Measurements from ENCODE around the gene MADD. TPM values are rescaled to one million over a fixed set of nuclear protein-coding genes. Genes with fewer than 3 reads are reported as not detected.

The MADD gene
- total and polyA plus RNA-seq, 2 donors (not counting 1 experiment from before 2014, with no cell fraction given) = 56.8 to 108 TPM

DNA sequence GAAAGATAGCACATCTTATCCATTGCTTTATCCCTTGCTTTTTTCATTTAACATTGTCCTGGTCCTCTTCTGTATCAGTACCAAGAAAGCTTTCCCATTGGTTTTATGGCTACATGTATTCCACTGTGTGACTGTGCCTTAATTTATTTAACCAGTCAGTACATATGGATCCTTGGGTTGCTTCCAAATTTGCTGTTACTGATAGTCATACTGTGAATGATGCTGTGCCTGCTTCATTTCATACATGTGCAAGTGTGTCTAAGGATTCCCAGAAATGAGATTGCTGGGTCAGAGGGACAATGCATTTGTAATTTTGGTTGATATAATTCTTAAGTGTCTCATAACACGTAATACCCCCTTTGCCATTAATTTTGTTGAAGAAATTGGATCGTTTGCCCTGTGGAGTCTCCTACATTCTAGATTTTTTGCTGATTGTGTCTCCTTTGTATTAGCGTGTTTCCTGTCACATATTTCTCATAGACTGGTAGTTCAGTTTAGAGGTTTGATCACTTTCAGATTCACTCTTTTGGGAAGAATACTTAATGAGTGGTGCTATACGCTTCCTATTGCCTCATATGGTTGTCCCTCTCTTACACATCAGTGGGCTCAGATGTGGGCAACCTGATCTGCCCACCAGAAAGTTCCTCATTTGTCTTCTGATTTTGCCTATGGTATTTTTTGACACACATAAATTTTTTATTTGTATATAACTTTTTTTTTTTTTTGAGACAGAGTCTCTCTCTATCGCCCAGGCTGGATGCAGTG, 47.3 kb downstream of the MADD start:
- Histone ChIP-seq H3K4me2 (replicated peaks; ENCODE audit: low read depth, low read length, poor library complexity, severe bottlenecking) (no peak overlapping the region), H3K27ac (ENCODE audit: low read length in 2 of 2) (peak overlapping the region; percentile 16 to 27), H3K9me3 (ENCODE audit: control extremely low read depth in 1 of 3, control insufficient read depth in 2 of 3, insufficient read depth in 1 of 3, low read length in 2 of 3) (no peaks in the 10 kb centered on the region), H3K27me3 (replicated peaks in 1 of 4; ENCODE audit: control extremely low read depth in 1 of 4, control insufficient read depth in 3 of 4, insufficient read depth in 4 of 4, low read length in 3 of 4) (no peaks in the 10 kb centered on the region), H3K4me3 (ENCODE audit: control extremely low read depth in 1 of 5, extremely low read depth in 1 of 5, insufficient read depth in 1 of 5, low read depth in 2 of 5, low read length in 4 of 5) (no peak overlapping the region), H3K4me1 (ENCODE audit: control insufficient read depth in 2 of 2, insufficient read depth in 2 of 2, low read length in 2 of 2) (peaks cover 5 to 14% of the 10 kb centered on the region in 2 donors), H3K9ac (ENCODE audit: low read length) (no peak overlapping the region), H3K79me2 (ENCODE audit: control insufficient read depth, insufficient read depth, low read length) (peaks cover 5% of the 10 kb centered on the region), H3K36me3 (replicated peaks in 1 of 2; ENCODE audit: control extremely low read depth in 1 of 2, control insufficient read depth in 1 of 2, extremely low read depth in 1 of 2, insufficient read depth in 2 of 2, low read length in 1 of 2) (peaks cover 4 to 62% of the 10 kb centered on the region in 2 experiments), H4K20me1 (ENCODE audit: control insufficient read depth, insufficient read depth, low read length, poor library complexity, severe bottlenecking) (no peaks in the 10 kb centered on the region), H2AFZ (ENCODE audit: insufficient read depth, low read depth, low read length, poor library complexity, severe bottlenecking) (no peak overlapping the region)
- DNase-seq (peak; percentile 33), ATAC-seq (ENCODE audit: low read depth) (no peak)
- H3K27ac Mint-ChIP-seq = no peak overlapping the region
- no peaks in the 10 kb centered on the region for H3K27me3 Mint-ChIP-seq
- H3K9me3 Mint-ChIP-seq (ENCODE audit: insufficient read depth) = no peaks in the 10 kb centered on the region
- CTCF ChIA-PET = no interaction called here
- intact Hi-C loops (cut with micrococcal nuclease) = no loop called here
- no CpG with 5 or more reads among the region's 5 CpGs for WGBS (ENCODE audit: insufficient coverage)
- peaks cover 12% of the 10 kb centered on the region for H3K4me1 Mint-ChIP-seq
- POLR2A ChIA-PET = no interaction called here
- TF ChIP-seq EZH2 (IDR thresholded peaks at IDR 0.05; ENCODE audit: borderline replicate concordance, insufficient read depth, low read depth, low read length, poor library complexity, severe bottlenecking) = no peak
- TF ChIP-seq, protein P1, sequence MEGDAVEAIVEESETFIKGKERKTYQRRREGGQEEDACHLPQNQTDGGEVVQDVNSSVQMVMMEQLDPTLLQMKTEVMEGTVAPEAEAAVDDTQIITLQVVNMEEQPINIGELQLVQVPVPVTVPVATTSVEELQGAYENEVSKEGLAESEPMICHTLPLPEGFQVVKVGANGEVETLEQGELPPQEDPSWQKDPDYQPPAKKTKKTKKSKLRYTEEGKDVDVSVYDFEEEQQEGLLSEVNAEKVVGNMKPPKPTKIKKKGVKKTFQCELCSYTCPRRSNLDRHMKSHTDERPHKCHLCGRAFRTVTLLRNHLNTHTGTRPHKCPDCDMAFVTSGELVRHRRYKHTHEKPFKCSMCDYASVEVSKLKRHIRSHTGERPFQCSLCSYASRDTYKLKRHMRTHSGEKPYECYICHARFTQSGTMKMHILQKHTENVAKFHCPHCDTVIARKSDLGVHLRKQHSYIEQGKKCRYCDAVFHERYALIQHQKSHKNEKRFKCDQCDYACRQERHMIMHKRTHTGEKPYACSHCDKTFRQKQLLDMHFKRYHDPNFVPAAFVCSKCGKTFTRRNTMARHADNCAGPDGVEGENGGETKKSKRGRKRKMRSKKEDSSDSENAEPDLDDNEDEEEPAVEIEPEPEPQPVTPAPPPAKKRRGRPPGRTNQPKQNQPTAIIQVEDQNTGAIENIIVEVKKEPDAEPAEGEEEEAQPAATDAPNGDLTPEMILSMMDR (IDR thresholded peaks at IDR 0.05) = no peak
- H3K4me3 Mint-ChIP-seq = no peak overlapping the region

- Mint-ChIP-seq H3K9me3 (ENCODE audit: insufficient read depth) (no peaks in the 10 kb centered on the region), H3K27me3 (no peaks in the 10 kb centered on the region), H3K4me3 (no peak overlapping the region), H3K4me1 (peaks cover 12% of the 10 kb centered on the region), H3K27ac (peak overlapping the region; percentile 26)
- 50% methylated on average over 1 of the region's 2 CpGs for WGBS (ENCODE audit: insufficient coverage)
- no peaks in the 10 kb centered on the region for H4K20me1 ChIP-seq (ENCODE audit: control insufficient read depth, insufficient read depth, low read length, poor library complexity, severe bottlenecking)
- no peaks in the 10 kb centered on the region for H3K27me3 ChIP-seq (replicated peaks in 1 of 4; ENCODE audit: control extremely low read depth in 1 of 4, control insufficient read depth in 3 of 4, insufficient read depth in 4 of 4, low read length in 3 of 4)
- TF ChIP-seq EZH2 (IDR thresholded peaks at IDR 0.05; ENCODE audit: borderline replicate concordance, insufficient read depth, low read depth, low read length, poor library complexity, severe bottlenecking) = no peak
- no peak for DNase-seq
- H3K9ac ChIP-seq (ENCODE audit: low read length) = no peak overlapping the region
- peaks cover 5 to 14% of the 10 kb centered on the region in 2 donors for H3K4me1 ChIP-seq (ENCODE audit: control insufficient read depth in 2 of 2, insufficient read depth in 2 of 2, low read length in 2 of 2)
- ChIA-PET POLR2A (no interaction called here), CTCF (no interaction called here)
- H3K4me3 ChIP-seq (ENCODE audit: control extremely low read depth in 1 of 5, extremely low read depth in 1 of 5, insufficient read depth in 1 of 5, low read depth in 2 of 5, low read length in 4 of 5) = no peak overlapping the region
- H3K27ac ChIP-seq (ENCODE audit: low read length in 2 of 2) = peak overlapping the region in 1 of 2 donors; percentile 27
- ATAC-seq (ENCODE audit: low read depth) = no peak
- no peaks in the 10 kb centered on the region for H3K9me3 ChIP-seq (ENCODE audit: control extremely low read depth in 1 of 3, control insufficient read depth in 2 of 3, insufficient read depth in 1 of 3, low read length in 2 of 3)
- no peak overlapping the region for H2AFZ ChIP-seq (ENCODE audit: insufficient read depth, low read depth, low read length, poor library complexity, severe bottlenecking)
- peaks cover 4 to 59% of the 10 kb centered on the region in 2 experiments for H3K36me3 ChIP-seq (replicated peaks in 1 of 2; ENCODE audit: control extremely low read depth in 1 of 2, control insufficient read depth in 1 of 2, extremely low read depth in 1 of 2, insufficient read depth in 2 of 2, low read length in 1 of 2)
- H3K79me2 ChIP-seq (ENCODE audit: control insufficient read depth, insufficient read depth, low read length) = peaks cover 5% of the 10 kb centered on the region
- H3K4me2 ChIP-seq (replicated peaks; ENCODE audit: low read depth, low read length, poor library complexity, severe bottlenecking) = no peak overlapping the region
- intact Hi-C loops (cut with micrococcal nuclease) = no loop called here
These were observed 48.2 kb downstream of the MADD start for GRCh38 chr11:47318166-47318565.

Measured in B cell (primary cell).